WTC11 (cell line): ENCODE data around the gene CYP2C18.

Source experiments
- CBFB ChIP-seq: sonication (generic); formaldehyde crosslinking; IDR thresholded peaks from 2 replicates; pipeline ENCODE4 v1.8.1; 2022; ENCODE audit warnings: mild to moderate bottlenecking, low read depth, missing genetic modification reagents
- TF ChIP-seq, protein P1 (sequence below): sonication (generic); formaldehyde crosslinking; IDR thresholded peaks from 2 replicates; pipeline ENCODE4 v1.8.1; 2022; ENCODE audit warnings: mild to moderate bottlenecking, missing genetic modification reagents, moderate library complexity, borderline replicate concordance

DNA sequence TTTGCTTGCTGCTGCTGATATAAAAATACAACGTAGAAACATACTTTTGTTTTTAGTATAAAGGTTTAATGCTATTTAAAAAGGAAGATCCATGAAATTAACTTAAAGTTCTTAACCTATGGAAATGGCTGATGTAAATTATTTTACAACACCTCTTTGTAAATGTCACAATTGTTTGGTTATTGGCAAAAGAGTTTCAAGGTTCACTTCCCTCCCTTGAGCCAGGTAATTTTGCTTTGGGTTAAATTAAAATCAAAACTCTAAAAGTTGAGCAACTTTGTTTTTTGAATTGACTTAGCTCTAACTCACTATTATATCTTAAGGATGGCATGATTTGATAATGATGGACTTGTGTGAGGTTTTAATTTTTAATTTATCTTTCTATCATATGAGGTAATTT lies 39.2 kb upstream of the CYP2C18 start:
- no peak for TF ChIP-seq CBFB (CRISPR knock-in tag)
- TF ChIP-seq, protein P1, sequence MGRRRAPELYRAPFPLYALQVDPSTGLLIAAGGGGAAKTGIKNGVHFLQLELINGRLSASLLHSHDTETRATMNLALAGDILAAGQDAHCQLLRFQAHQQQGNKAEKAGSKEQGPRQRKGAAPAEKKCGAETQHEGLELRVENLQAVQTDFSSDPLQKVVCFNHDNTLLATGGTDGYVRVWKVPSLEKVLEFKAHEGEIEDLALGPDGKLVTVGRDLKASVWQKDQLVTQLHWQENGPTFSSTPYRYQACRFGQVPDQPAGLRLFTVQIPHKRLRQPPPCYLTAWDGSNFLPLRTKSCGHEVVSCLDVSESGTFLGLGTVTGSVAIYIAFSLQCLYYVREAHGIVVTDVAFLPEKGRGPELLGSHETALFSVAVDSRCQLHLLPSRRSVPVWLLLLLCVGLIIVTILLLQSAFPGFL = no peak
